Astrocyte (in vitro differentiated cells and primary cell): ENCODE results near the gene NCOA5. TPM values are rescaled to one million over a fixed set of nuclear protein-coding genes. Genes with fewer than 3 reads are reported as not detected.

ENCODE experiments used
- DNase-seq: peaks from one replicate; pipeline ENCODE4 v3.0.0-alpha.2; 2010; ENCODE audit warnings: low read depth
- FAIRE-seq: peaks from 2 replicates; lab custom pipeline; 2011; peaks lifted over from hg19 to GRCh38; lab: Jason Lieb, UNC
- H2AFZ ChIP-seq: 2 replicates; pipeline ENCODE4 v1.6.0; 2012; ENCODE audit warnings: low read depth, low read length, inconsistent platforms
- H3K27ac ChIP-seq: 2 replicates; pipeline ENCODE4 v1.5.1; 2011; ENCODE audit warnings: low read depth, low read length, inconsistent platforms
- H3K27me3 ChIP-seq: 2 replicates; pipeline ENCODE4 v1.6.0; 2011; ENCODE audit warnings: low read length, inconsistent platforms; ENCODE audit not compliant: insufficient read depth
- H3K36me3 ChIP-seq: 2 replicates; pipeline ENCODE4 v1.5.1; 2011; ENCODE audit warnings: low read length, inconsistent platforms; ENCODE audit not compliant: insufficient read depth
- H3K4me1 ChIP-seq: 2 replicates; pipeline ENCODE4 v1.5.1; 2011; ENCODE audit warnings: low read length, inconsistent platforms; ENCODE audit not compliant: insufficient read depth
- H3K4me2 ChIP-seq: 2 replicates; pipeline ENCODE4 v1.6.0; 2012; ENCODE audit warnings: low read length, inconsistent platforms
- H3K4me3 ChIP-seq: 2 replicates; pipeline ENCODE4 v1.5.1; 2011; ENCODE audit warnings: low read depth, mild to moderate bottlenecking, low read length, inconsistent platforms; ENCODE audit not compliant: insufficient read depth
- H3K79me2 ChIP-seq: 2 replicates; pipeline ENCODE4 v1.6.0; 2012; ENCODE audit warnings: mild to moderate bottlenecking, low read length, inconsistent platforms; ENCODE audit not compliant: insufficient read depth
- H3K9ac ChIP-seq: 2 replicates; pipeline ENCODE4 v1.6.0; 2012; ENCODE audit warnings: mild to moderate bottlenecking, low read length, inconsistent platforms
- H3K9me3 ChIP-seq: 2 replicates; pipeline ENCODE4 v1.5.1; 2012; ENCODE audit warnings: low read depth, mild to moderate bottlenecking, low read length, inconsistent platforms; ENCODE audit not compliant: insufficient read depth
- H4K20me1 ChIP-seq: 2 replicates; pipeline ENCODE4 v1.6.0; 2012; ENCODE audit warnings: low read length, inconsistent platforms; ENCODE audit not compliant: insufficient read depth
- H3K27ac Mint-ChIP-seq: one replicate; pipeline ENCODE4 v1.8.0; 2021; ENCODE audit warnings: mild to moderate bottlenecking, mixed read lengths; ENCODE audit not compliant: unreplicated experiment
- H3K27me3 Mint-ChIP-seq: one replicate; pipeline ENCODE4 v1.8.0; 2021; ENCODE audit warnings: low read depth, mixed read lengths; ENCODE audit not compliant: unreplicated experiment
- H3K36me3 Mint-ChIP-seq: one replicate; pipeline ENCODE4 v1.8.0; 2021; ENCODE audit warnings: low read depth, mixed read lengths; ENCODE audit not compliant: unreplicated experiment
- H3K4me1 Mint-ChIP-seq: one replicate; pipeline ENCODE4 v1.8.0; 2021; ENCODE audit warnings: low read depth, mixed read lengths; ENCODE audit not compliant: unreplicated experiment
- H3K4me3 Mint-ChIP-seq: one replicate; pipeline ENCODE4 v1.8.0; 2021; ENCODE audit warnings: mild to moderate bottlenecking, moderate library complexity, mixed read lengths; ENCODE audit not compliant: unreplicated experiment
- H3K9me3 Mint-ChIP-seq: one replicate; pipeline ENCODE4 v1.8.0; 2021; ENCODE audit warnings: mild to moderate bottlenecking, mixed read lengths; ENCODE audit not compliant: unreplicated experiment
- CTCF ChIP-seq: IDR thresholded peaks from 2 replicates; pipeline ENCODE4 v1.5.1; 2011; ENCODE audit warnings: low read depth, mild to moderate bottlenecking, inconsistent platforms, low read length, moderate library complexity; ENCODE audit not compliant: insufficient read depth
- EZH2 ChIP-seq: IDR thresholded peaks from 2 replicates; pipeline ENCODE4 v1.6.1; 2012; ENCODE audit warnings: mild to moderate bottlenecking, low read length, inconsistent platforms; ENCODE audit not compliant: insufficient read depth
- total RNA-seq: library from RNA; stranded (reverse); gene quantifications from 2 replicates; pipeline ENCODE4 v1.2.1, GENCODE V29; 2021

The NCOA5 gene
- total RNA-seq, 1 donor from 2014 or later = 20.7 TPM

- peaks cover 6% of the 10 kb centered on the region for H3K4me1 Mint-ChIP-seq
- Histone ChIP-seq H2AFZ (no peak overlapping the region), H3K79me2 (no peaks in the 10 kb centered on the region), H3K9me3 (no peaks in the 10 kb centered on the region), H3K4me2 (no peak overlapping the region), H3K9ac (no peak overlapping the region), H3K4me3 (no peak overlapping the region), H3K4me1 (peaks cover 2% of the 10 kb centered on the region), H3K27ac (no peak overlapping the region), H4K20me1 (peaks cover 70% of the 10 kb centered on the region), H3K27me3 (no peaks in the 10 kb centered on the region), H3K36me3 (peaks cover 59% of the 10 kb centered on the region)
- H3K27me3 Mint-ChIP-seq = no peaks in the 10 kb centered on the region
- no peak overlapping the region for H3K27ac Mint-ChIP-seq
- H3K36me3 Mint-ChIP-seq = peaks cover 42% of the 10 kb centered on the region
- no peaks in the 10 kb centered on the region for H3K9me3 Mint-ChIP-seq
- TF ChIP-seq EZH2 (no peak), CTCF (no peak)
- FAIRE-seq = no peak
- DNase-seq = no peak
- no peak overlapping the region for H3K4me3 Mint-ChIP-seq
Measured at GRCh38 chr20:46065006-46065405, 24.8 kb downstream of the NCOA5 start.

GRCh38 chr20:46063652-46064054 lies 26.1 kb downstream of the NCOA5 start:
- Histone ChIP-seq H4K20me1 (peaks cover 80% of the 10 kb centered on the region), H3K36me3 (peaks cover 52% of the 10 kb centered on the region), H3K9me3 (no peaks in the 10 kb centered on the region), H3K4me1 (peaks cover under 1% of the 10 kb centered on the region), H3K9ac (no peak overlapping the region), H3K4me2 (no peak overlapping the region), H3K79me2 (no peaks in the 10 kb centered on the region), H3K4me3 (no peak overlapping the region), H3K27ac (no peak overlapping the region), H2AFZ (no peak overlapping the region), H3K27me3 (no peaks in the 10 kb centered on the region)
- peaks cover 7% of the 10 kb centered on the region for H3K27me3 Mint-ChIP-seq
- no peak for TF ChIP-seq EZH2
- TF ChIP-seq CTCF = no peak
- FAIRE-seq (no peak), DNase-seq (no peak)
- no peaks in the 10 kb centered on the region for H3K9me3 Mint-ChIP-seq
- peaks cover 8% of the 10 kb centered on the region for H3K4me1 Mint-ChIP-seq
- H3K36me3 Mint-ChIP-seq = peaks cover 42% of the 10 kb centered on the region
- no peak overlapping the region for H3K27ac Mint-ChIP-seq
- H3K4me3 Mint-ChIP-seq = no peak overlapping the region

- H3K4me3 Mint-ChIP-seq = no peak overlapping the region
Measured at GRCh38 chr20:46063151-46063550, 26.6 kb downstream of the NCOA5 start.

More at GRCh38 chr20:46063151-46063550, 26.6 kb downstream of the NCOA5 start:
- H3K4me3 ChIP-seq = no peak overlapping the region
- Mint-ChIP-seq H3K9me3 (no peaks in the 10 kb centered on the region), H3K27me3 (peaks cover 9% of the 10 kb centered on the region), H3K4me1 (peaks cover 9% of the 10 kb centered on the region), H3K27ac (no peak overlapping the region), H3K36me3 (peaks cover 42% of the 10 kb centered on the region)
- H3K9me3 ChIP-seq = no peaks in the 10 kb centered on the region
- H3K4me2 ChIP-seq = no peak overlapping the region
- H2AFZ ChIP-seq = no peak overlapping the region
- no peaks in the 10 kb centered on the region for H3K79me2 ChIP-seq
- peaks cover 80% of the 10 kb centered on the region for H4K20me1 ChIP-seq
- no peak overlapping the region for H3K27ac ChIP-seq
- TF ChIP-seq CTCF (no peak), EZH2 (no peak)
- DNase-seq = no peak
- FAIRE-seq = no peak
- peaks cover 5% of the 10 kb centered on the region for H3K4me1 ChIP-seq
- no peak overlapping the region for H3K9ac ChIP-seq
- H3K36me3 ChIP-seq = peaks cover 48% of the 10 kb centered on the region
- H3K27me3 ChIP-seq = no peaks in the 10 kb centered on the region
